Hematopoietic multipotent progenitor cell treated with erythropoietin and hydrocortisone succinate and interleukin-3 and kit ligand, for 8 days (in vitro differentiated cells): ENCODE measurements around the gene OR52N1.

Experiments
- DNase-seq: peaks from one replicate; pipeline ENCODE4 v3.0.0-alpha.2; 2015

OR52N1 gene

GRCh38 chr11:5791165-5791564 lies at the start of gene OR52N1:
OR52N1 (minus strand) TSS chr11:5791265; CDS start chr11:5788816, 2,449 bp downstream.
- DNase-seq: no peak

DNA sequence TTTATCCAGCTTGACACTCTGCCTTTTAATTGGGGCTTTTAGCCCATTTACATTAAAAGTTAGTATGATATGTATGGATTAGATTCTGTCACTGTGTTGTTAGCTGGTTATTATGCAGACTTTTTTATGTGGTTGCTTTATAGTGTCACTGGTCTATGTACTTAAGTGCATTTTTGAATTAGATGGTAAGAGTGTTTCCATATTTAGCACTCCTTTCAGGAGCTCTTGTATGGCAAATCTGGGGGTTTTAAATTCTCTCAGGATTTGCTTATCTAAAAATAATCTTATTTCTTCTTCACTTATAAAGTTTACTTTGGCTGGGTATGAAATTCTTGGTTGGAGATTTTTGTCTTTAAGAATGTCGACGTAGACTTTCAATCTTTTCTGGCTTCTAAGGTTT lies 46.6 kb upstream of the OR52N1 start:
- DNase-seq: no peak

- DNase-seq: no peak
These were observed 42.4 kb upstream of the OR52N1 start for GRCh38 chr11:5833446-5833845.

- no peak for DNase-seq
These were observed 40.2 kb upstream of the OR52N1 start for GRCh38 chr11:5831196-5831829.

- DNase-seq: no peak
These were observed 27.3 kb upstream of the OR52N1 start for GRCh38 chr11:5818245-5818886.

- DNase-seq: peak; percentile 31
These were observed 24.5 kb upstream of the OR52N1 start for GRCh38 chr11:5815534-5815933.

DNA sequence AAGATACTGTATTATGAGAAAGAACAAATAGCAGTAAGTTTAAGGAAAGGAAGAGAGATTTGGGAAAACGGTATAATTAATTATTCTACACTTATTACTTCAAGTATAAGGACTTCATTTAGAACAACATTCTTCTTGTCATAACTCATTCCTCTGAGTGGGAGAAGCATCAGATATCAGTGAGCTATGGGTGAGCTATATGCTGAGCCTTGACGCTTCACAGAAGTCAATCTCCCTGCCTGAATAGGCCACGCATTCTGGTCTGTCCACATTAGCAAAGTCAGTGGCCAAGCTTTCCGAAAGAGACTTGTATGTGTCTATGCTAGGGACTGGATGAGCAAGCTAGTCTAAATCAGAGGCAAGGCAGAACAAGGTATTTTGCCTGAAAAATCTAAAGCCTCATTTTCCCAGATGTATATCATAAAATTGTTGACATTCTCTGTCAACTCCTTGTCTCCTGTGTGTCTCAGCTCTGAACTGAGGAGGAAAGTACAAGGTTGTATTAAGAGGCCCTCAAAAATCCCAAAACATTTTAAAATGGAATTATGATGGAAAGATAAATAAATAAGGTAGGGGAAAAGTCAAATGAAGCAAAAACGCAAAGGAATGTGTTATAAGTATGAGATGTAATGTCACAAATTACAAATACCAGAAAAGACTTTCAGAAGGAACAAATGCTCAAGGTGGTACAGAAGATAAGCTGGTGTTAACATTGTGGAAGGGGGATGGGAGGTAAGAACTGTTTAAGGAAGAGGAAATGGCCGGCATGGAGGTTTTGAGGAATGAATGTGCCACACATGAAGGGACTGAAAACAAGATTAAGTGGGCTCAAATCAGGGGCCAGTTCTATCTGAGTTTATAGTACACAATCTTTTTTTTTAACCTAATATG lies 19.1 kb upstream of the OR52N1 start:
- peak; percentile 85 for DNase-seq

GRCh38 chr11:5809122-5809519 lies 18.1 kb upstream of the OR52N1 start:
- DNase-seq: peak; percentile 45

DNA sequence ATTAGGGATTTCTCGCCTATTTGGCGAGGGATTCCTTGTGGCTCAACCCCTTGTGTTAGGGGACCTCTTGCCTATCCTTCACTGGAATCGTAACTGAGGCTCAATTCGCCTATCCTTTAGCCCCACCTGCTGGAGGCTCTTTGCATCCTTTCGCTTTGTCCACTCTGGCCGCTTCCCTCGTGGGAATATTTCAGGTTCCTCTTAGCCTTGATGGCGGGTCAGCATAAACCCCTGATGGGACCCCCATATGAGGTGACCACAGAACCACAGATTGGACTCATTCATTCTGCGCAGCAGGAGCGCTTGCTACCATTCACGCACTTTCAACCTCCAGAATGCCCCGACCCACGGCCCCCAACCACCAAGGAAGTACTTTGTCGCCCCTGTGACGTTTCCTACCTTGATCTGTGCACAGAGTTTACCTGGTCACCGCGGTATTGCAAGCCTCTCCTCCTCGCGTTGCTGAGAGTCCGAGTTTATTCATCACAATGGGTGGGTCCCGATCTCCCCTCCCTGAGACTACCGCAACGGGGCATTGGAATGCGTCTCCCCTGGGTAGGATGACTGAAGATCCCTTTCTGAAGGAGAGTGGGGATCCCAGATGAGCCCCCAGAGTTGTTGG lies 17.5 kb upstream of the OR52N1 start, which contains the start of gene OR52N2:
OR52N2 (plus strand) TSS at position 425 of the 622 bp plus-strand sequence. CDS start 11,412 bp downstream, outside the sequence.
- DNase-seq: peak; percentile 88

DNA sequence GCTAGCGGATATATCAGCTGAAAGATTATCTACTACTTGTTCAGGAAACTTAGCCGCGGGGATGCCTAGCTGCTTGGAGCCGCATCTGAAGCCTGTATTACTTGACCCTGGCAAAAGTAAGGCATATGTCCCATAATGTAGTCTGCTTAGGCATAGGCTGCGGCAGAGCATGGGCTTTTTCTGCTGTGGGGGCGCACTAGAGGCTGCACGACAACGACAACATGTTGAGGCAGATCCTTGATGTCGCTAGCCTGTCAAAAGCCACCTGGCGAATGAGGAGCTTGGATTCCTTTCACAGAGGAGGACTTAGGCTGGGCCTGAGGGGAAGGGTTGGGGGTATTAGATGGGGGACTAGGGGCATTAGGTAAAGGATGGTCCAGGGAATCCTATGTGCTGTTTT lies 16.5 kb upstream of the OR52N1 start:
- DNase-seq: peak; percentile 32

DNA sequence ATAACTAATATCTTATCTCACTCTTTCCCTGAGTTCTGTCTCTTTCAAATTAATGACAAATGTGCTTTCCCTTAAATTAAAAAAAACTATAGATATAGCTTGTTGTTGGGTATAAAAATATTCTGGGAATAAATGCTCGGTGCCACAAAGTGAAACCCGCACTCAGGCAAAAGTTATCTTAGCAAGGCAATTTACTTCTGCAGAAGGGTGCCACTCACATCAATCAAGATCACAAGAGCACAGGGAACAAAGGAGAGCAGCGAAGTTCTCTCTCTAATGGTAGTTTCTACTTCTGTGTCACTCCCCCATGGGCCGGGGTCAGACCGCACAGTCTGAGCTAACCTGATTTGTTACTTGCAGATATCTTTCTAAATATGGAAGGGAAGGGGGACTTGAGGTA lies 12.9 kb upstream of the OR52N1 start:
- no peak for DNase-seq

GRCh38 chr11:5796541-5796940 lies 5.5 kb upstream of the OR52N1 start:
- no peak for DNase-seq

DNA sequence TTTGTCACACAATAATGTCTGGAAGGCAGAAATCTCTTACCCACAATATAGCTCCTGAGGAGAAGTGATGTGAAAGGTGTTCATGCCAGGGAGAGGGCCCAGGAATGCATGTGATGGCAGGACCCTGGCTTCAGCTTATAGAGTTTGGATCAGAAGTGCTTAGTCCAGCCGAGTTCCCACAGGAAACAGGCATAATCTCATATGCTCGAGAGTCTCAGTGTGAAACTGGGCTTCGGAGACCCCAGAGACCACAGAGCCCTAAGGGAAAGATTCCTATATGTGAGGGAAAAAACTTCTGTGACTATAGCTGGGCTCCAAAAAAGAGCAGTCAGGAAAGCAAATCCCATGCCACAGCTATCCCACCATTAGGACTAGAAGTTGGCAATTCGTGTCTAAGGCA lies 7.8 kb downstream of the OR52N1 start, which contains the start of gene OR52N5:
OR52N5 (minus strand) TSS at position 101 of the 400 bp plus-strand sequence. CDS start 4,721 bp downstream, outside the sequence.
- DNase-seq: no peak

- no peak for DNase-seq
These were observed 24.0 kb downstream of the OR52N1 start for GRCh38 chr11:5767056-5767455.

- DNase-seq: no peak
These were observed 37.1 kb downstream of the OR52N1 start, which contains the start of gene OR52N4 for GRCh38 chr11:5753943-5754342. OR52N4 (plus strand) TSS chr11:5754243; CDS start chr11:5754741, 498 bp downstream.

- no peak for DNase-seq
These were observed 41.2 kb downstream of the OR52N1 start for GRCh38 chr11:5749836-5750235.

- DNase-seq: no peak
These were observed 44.5 kb downstream of the OR52N1 start for GRCh38 chr11:5746614-5747013.

GRCh38 chr11:5738431-5738830 lies 52.6 kb downstream of the OR52N1 start:
- no peak for DNase-seq

DNA sequence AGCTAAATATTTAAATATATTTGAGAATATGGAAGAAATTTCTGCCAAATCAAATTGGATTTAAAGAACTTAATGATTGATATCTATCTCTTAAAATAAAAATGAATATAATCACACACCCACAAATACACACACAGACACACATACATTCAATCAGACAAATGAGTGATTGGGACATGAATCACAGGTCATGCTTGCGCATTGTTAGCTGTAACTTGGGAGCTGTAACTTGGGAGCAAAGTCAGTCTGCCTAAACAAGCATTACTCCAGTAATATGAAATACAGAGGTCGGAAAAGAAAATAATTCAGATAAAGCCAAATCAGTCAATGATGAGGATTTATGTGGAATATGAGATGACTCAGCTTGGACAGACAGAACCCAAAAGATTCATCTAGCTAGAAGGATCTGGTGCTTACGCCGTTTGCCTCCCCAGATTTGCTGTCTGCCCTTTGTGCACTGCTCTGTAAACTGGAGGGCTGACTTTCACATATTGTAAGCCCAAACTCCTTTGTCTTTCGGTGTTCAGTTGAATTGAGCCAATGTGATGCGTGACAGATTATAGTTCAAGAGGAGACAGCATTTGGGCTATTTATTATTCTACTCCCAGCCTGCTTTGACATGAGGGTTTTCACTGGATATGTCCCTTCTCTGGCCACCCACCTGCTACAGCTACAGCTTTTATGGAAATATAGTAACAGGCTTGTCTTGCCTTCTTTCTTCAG lies 53.2 kb downstream of the OR52N1 start:
- no peak for DNase-seq

- DNase-seq: no peak
These were observed 54.0 kb downstream of the OR52N1 start for GRCh38 chr11:5737091-5737490.
